GM19463 (cell line): ENCODE data around the gene TMEM238.
"Not testable (repeated sequence)": the region's sequence is repeated elsewhere in the genome, so short reads cannot be mapped to it uniquely, and the experiment has no call there.

Source experiments
- ATAC-seq: cut with Tn5 transposase; IDR thresholded peaks from one replicate; pipeline ENCODE4 v1.9.1; 2021; ENCODE audit warnings: mild to moderate bottlenecking, moderate library complexity; ENCODE audit not compliant: unreplicated experiment

The TMEM238 gene

DNA sequence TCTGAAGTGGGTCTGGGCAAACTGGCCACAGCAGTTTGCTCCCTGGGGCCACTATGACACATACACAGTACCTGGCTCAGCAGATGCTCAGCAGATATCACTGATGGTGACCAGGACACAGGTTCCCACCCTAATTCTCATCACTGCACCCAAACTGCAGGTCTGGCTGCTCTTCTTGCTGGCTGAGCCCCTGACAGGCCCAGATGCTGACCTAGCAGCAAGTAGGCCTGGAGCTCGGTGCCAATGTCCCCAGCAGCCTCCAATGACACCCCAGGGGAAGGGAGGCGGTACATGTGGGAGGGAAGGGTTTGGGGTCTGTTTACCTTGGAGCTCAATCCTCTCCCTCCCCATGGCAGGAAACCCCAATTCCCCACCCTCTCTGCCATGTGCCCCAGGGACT is 18.4 kb upstream of the TMEM238 start:
- no peak for ATAC-seq

DNA sequence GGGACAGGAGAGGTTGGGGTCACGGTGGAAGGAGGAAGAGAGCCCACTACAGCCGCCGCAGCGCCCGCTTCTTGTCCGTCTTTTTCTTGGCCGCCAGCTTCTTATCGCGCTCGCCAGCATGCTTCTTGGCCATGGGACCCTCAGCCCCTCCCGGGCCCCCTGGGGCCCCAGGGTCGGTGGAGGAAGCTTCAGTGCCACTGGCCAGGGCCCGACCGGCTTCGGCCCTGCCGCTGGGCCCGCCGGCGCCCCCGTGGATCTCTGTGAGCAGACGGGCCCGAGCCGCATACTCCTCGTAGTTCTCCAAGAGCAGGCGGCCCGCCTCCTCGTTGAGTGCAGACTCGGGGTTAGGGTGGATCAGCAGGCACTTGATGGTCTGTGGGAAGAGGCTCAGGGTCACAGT is 17.3 kb upstream of the TMEM238 start:
- not testable (repeated sequence) for ATAC-seq

DNA sequence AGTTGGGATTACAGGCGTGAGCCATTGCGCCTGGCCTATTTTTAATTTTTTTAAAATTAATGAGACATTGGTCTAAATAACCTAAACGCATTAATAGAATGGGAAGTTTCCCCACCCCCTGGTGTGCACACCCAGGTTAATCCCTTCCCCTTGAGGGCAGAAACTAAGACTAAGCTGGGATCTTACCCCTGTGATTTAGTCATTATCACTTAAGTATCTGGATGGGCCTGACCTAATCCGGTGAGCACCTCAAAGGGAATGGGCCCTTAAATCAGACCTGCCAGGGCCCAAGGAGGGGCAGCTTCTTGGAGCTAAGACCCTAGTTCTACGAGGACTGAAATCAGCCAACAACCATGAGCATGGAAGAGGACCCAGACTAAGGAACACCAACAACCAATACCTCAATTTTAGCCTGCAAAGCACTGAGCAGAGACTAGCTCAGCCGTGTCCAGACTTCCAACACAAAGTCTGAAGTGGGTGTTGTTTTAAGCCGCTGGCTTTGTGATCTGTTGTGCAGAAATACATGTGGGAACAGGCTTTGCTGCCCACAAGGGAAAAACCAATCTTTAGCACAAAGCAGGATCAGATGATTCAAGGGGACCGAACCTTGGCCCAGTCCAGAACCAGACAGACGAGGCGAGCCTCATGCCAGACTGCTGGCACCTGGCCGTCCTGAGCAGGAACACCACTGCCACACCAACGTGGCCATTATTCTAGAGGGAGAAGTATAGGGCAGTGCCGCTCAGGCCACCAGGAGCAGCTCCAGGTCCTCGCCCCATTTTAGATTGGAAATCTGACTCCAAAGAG is 16.4 kb upstream of the TMEM238 start:
- no peak for ATAC-seq

DNA sequence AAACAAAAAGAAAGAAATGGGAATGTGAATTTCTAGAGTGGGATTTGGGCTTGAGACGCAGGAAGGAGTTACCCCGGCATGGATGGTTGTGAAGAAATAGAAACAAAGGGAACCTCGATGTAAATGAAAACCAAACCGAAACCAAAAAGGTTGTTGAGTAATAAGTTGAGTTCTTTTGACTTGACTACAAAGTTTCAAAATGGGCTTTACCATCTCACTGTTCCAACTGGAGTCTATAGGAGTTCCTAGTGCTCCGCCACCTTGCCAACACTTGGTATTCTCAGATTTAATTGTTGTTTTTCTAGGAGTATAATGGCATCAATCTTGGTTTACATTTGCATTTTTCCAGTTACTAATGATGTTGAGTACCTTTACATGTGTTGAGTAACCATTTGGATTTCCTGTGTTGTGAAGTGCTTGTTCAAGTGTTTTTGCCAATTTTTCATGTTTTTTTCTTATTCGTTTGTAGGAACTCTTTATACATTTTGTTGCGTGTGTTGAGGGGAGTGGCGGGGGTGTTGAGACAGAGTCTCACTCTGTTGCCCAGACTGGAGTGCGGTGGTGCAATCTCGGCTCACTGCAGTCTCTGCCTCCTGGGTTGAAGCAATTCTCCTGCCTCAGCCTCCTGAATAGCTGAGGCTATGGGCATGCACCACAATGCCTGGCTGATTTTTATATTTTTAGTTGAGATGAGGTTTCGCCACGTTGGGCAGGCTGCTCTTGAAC is 14.3 kb upstream of the TMEM238 start:
- no peak for ATAC-seq

DNA sequence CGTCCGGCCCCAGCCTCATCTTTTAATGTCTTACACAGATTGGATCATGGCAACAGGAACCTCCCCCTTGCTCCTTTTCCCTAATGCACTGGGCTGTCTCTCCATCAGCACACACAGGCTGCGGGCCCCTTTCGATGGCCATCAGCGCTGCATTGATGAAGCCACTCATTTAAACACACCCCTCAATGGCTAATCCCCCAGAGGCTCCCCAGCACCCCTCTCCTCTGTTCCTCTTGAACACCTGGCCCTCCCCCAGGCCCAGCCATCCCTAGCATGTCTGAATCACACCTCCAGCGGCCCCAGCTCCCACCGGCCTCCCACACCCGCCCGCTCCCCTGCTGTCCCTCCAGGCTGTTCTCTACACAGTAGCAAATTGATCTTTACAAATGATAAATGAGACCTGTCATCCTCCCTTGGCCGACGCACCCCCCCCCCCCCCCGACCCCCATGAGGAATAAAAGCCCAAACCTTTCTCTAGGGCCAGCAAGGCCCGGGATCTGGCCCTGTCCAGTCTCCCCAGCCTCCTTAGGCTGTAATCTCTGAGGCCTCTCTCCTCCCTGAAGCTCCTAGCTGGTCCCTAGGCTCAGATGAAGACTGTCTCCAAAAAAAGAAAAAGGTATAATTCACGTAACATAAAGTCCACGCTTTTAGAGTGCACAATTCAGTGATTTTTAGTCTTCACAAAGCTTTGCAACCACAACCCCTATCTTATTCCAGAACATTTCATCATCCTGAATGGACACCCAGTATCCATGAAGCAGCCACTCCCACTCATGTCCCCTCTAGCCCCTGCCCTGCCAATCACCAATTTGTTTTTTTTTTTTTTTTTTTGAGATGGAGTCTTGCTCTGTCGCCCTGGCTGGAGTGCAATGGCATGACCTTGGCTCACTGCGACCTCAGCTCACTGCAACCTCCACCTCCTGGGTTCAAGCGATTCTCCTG is 9.0 kb upstream of the TMEM238 start:
- ATAC-seq = no peak

DNA sequence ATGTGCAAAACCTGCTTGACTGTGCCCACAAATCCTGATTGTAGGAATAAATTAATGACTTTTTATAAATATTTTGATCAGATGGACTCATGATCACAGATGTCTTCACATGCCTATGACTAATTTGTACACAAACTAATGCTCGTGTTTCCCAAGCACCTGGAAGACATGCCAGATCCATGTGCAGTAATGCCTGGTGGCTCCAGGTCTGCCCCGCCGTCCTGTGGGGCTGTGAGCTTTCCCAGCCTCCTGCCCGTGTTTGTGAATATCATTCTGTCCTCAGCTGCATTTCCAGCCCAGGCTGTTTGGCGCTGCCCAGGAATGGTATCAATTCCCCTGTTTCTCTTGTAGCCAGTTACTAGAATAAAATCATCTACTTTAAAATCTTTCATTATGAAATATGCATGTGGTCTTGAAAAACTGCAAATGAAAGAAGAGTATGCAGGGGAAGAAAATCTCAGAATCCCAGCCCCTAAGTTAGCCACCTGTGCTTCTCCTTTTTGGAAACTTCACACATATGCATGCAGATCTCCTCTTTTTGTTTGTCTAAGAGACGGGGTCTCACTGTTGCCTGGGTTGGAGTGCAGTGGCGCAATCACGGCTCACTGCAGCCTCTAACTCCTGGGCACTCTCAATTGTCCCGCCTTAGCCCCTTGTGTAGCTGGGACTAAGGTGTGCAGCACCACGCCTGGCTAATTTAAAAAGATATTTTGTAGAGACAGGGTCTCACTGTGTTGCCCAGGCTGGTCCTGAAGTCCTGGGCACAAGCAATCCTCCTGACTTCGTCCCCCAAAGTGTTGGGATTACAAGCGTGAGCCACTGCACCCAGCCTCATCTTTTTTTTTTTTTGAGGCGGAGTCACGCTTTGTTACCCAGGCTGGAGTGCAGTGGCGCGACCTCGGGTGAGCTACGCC is 7.9 kb upstream of the TMEM238 start:
- no peak for ATAC-seq

DNA sequence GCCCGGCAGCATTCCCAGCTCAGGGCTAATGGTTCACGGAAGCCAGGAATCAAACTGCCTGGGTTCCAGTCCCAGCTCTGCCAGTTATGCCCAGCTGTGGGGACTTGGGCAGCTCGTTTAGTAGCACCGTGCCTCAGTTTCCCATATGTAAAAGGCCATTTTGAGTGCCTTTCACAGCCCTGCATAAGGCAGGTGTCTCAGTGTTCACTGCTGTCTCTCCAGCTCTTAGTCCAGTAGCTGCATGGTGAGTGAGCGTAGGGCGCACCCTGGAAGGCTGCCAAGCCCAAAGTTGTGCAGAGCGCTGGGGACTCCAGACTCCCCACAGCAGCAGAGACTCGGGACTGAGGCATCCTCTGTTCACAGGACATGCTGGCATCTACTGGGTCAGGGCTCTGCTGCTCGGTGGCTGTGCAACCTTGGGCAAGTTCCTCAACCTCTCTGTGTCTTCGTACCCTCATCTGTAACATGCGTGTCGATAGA is 7.1 kb upstream of the TMEM238 start:
- ATAC-seq = no peak

DNA sequence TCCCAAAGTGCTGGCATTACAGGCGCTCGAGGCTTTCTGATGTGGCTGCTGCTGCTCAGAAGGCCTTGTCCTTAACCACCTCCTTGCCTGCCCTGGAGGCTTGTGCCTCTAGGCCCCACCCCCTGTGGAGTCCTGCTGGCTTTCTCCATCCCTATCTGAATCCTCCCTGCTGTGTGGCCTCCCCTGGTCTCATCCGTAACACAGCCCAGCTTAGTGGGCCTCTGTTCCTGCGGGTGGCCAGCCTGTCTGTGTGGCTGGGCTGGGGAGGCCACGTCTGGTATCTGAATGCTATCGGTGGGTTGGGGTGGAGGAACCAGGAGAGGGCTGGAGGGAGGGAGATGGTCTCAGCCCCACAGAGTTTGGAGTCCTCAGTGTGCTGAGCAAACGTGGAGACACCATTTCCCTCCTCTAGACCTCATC is 6.4 kb upstream of the TMEM238 start:
- ATAC-seq = no peak

DNA sequence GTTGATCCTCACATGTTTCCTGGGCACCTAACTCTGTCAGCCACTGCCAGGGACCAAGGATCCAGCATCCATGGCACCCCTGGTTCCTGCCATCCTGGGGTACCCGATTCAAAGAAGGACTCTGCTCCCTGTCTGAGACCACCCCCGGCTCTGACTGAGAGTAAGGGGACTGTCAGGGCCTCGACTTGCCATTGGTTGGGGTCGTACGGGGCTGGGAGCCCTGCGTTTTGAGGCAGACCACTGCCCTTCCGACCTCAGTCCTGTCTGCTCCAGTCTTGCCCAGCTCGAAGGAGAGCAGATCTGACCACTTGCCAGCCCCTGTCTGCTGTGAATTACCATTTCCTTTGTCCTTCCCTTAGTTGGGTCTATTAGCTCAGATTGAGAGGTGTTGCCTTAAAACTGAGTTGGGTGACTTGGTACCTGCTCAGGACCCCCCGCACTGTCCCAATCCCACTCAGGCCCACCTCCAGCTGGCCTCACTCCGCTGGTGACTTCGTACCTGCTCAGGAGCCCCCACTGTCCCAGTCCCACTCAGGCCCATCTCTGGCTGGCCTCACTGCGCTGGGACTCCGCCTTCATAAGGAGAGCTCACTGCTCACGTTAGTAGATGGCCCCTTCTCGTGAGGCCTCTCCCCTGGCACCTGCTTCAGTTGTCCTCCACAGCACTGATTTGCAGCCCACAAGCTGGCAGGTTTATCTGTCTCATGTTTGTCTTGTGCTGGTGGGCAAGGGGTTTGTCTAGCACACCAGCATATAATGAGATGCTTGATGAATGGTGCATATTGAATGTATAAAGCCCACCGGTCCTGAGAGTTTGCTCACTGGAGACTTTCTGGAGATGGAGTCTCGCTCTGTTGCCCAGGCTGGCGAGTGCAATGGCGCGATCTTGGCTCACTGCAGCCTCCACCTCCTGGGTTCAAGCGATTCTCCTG is 5.6 kb upstream of the TMEM238 start:
- no peak for ATAC-seq

DNA sequence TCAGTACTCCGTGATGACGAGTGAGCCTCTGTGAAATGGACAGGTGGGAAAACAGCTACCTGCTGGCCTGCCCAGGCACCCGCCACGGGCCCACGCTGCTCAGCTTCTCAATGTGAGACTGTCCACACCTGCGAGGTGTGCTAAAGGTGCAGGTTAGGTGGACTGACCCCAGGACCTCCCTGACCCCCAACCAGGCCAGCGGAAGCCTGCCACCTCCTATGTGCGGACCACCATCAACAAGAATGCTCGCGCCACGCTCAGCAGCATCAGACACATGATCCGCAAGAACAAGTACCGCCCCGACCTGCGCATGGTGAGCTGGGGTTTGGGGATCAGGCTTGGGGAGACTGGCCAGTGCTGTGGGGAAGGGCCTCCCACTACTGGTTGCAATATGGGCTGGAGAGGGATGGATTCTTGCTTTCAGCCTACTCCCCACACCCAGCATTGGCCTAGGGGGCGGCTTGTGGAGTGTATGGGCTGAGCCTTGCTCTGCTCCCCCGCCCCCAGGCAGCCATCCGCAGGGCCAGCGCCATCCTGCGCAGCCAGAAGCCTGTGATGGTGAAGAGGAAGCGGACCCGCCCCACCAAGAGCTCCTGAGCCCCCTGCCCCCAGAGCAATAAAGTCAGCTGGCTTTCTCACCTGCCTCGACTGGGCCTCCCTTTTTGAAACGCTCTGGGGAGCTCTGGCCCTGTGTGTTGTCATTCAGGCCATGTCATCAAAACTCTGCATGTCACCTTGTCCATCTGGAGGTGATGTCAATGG is 3.8 kb upstream of the TMEM238 start:
- ATAC-seq = no peak

DNA sequence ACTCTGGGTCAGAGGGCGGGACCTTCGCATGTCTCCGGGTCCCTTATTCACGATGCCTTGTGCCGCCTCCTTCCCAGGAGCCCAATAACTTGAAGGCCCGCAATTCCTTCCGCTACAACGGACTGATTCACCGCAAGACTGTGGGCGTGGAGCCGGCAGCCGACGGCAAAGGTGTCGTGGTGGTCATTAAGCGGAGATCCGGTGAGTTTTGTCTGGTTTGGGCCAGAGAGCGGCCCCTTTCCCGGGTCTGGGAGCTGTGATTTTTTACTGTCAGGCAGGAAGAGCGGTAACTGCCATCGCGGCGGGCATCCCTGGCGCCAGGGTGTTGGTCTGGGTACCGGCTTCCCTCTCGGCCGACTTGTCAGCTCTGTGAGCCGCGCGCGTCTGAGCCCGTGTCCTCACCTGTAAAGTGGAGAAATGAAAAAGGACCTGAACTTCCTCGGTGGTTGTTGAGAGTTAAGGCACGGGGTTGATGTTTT is 2.4 kb upstream of the TMEM238 start:
- no peak for ATAC-seq

DNA sequence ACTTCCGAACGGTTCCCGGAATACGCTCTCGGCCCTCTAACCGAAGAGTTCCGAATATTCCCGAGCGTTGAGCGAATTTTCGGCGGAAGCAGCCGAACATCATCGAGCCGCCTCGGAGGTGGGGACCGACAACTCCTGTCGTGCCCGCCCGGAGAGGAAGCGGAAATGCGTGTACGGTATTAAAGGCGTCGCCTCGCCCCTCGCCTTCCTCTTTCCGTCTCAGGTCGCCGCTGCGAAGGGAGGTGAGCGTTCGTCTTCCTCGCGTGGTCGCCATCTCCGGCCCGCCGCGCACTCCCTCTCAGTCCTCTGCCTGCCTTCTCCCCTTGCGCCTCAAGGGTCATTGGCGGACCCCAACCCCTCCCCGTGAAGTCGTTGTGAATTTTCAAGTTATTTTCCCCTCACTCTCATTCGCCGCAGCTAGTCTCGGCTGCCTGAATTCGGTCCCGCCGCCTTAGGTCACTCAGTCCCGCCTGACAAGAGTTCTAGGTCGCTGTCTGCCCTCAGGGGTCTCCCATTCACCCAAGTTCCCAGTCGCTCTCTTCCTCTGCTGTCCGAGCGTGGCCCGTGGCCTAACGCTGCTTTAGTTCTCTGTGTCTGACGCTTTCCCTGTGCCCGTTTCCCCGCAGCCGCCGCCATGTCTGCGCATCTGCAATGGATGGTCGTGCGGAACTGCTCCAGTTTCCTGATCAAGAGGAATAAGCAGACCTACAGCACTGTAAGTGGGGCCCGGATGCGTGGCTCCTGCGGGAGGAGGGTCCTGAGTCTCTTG is 1.8 kb upstream of the TMEM238 start, which contains the start of gene RPL28:
RPL28 (plus strand) TSS at position 209 of the 769 bp plus-strand sequence; CDS start at position 635, 426 bp downstream.
- ATAC-seq = peak; percentile 65

DNA sequence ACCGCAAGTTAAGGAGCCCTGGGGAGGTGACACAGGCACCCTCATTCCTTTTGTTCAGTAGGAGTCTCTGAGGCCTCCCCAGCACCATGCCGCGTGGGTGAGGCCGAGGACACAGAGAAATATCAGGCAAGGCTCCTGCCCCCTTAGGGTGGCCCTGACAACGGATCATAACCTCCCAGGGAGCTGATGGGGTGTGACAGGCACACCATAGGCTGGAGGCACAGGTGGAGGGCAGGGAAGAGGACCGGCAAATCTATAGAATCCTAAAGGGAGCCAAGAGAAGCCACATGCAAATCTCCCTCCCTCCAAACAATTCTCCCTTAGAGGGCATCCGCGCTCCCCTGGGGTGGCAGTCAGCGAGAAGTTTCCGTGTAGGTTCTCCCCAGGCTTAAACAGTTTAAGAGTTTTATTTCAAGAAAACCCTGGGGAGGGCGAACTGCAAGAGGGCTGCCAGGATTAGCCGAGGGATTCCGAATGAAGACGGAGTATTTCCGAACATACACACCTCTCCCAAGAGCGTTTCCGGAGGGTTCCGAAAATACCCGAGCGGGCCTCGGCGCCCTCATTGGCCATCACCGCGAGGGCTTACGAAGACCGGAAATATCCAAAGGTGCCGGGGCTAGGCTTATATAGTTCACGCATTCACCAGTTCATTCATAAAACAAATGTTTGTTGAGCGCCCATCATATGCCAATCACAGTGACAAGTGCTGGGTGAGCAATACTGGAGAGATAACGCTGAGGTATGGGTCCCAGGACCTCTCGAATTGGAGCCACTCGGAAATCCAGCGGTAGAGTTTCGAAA is 1.0 kb upstream of the TMEM238 start:
- ATAC-seq = peak; percentile 46

DNA sequence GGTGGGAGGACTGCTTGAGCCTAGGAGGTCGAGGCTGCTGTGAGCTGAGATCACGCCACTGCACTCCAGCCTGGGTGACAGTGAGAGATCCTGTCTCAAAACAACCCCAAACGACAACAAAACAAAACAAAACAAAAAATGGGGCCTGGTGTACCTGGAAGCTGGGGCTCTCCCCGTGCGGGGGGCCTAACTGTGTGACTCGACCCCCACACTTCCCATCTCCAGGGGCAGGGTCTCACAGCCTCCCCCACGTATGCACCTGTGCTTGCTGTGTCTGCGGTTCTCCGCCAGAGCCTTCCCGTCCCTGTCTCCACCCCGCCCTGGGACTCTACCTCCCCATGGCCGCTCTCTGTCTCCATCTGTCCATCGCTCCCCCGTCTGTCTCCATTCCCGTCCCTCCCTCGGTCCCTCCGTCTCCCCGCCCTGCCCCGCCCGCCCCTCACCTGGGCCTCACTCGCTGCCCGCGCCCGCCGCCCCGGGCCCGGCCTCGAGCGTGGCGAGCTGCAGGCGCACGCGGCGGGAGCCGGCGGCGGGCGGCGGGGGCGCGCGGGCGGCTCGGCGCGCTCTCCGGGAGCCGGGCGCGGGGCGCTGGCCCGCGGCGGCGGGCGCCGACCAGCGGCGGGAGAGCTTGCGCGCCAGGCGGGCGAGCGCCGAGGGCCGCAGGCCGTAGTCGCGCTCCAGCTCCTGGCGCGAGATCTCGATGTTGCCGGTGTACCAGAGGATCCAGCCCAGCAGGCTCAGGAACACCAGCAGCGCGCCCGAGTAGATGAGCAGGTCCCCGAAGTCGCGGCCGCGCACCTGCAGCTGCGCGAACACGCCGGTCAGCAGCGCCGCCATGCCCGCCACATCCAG is 587 bp downstream of the TMEM238 start:
- no peak for ATAC-seq

DNA sequence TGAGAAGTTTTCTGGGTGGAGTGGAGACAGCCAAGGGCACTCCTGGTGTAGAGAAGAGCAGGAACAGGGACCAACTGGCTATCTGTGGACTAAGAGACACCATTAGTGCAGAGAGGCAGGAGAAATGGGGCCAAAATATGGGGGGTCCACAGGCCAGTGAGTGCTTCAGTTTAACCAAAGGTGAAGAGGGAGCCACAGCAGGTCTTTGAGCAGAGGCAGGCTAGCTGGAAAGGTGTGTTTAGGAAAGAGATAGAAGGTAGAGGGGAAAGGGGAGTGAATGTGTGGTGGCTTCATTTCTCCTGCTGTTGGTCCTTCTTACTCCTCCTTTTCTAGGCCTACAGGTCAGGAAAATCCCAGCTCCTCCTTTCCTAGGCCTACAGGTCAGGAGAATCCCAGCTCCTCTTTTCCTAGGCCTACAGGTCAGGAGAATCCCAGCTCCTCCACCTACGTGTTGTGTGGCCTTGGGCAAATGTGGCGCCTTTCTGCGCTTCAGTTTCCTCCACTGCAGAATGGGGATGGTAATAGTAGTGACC is 1.5 kb downstream of the TMEM238 start:
- ATAC-seq = no peak
